ENCODE data around the gene DGCR2.
"Not testable (repeated sequence)": the region's sequence is repeated elsewhere in the genome, so short reads cannot be mapped to it uniquely, and the experiment has no call there.

Gene DGCR2

GRCh38 chr22:19059481-19060278 is 62.5 kb downstream of the DGCR2 start:
- no peak for DNase-seq (ENCODE audit: low spot score)

GRCh38 chr22:19058713-19059451 is 63.3 kb downstream of the DGCR2 start:
- DNase-seq (ENCODE audit: low spot score): no peak

- no peak for DNase-seq (ENCODE audit: low spot score)
Observed at GRCh38 chr22:19057999-19058491, 64.2 kb downstream of the DGCR2 start.

- DNase-seq (ENCODE audit: low spot score): no peak
Observed at GRCh38 chr22:19057539-19057938, 64.7 kb downstream of the DGCR2 start.

GRCh38 chr22:19056951-19057401 is 65.2 kb downstream of the DGCR2 start:
- no peak for DNase-seq (ENCODE audit: low spot score)

GRCh38 chr22:19055801-19056200 is 66.4 kb downstream of the DGCR2 start:
- DNase-seq (ENCODE audit: low spot score): no peak

- no peak for DNase-seq (ENCODE audit: low spot score)
Observed at GRCh38 chr22:19052941-19053541, 69.2 kb downstream of the DGCR2 start.

GRCh38 chr22:19051381-19052072 is 70.7 kb downstream of the DGCR2 start:
- DNase-seq (ENCODE audit: low spot score): no peak

- not testable (repeated sequence) for DNase-seq (ENCODE audit: low spot score)
Observed at GRCh38 chr22:19050847-19051246, 71.4 kb downstream of the DGCR2 start.

GRCh38 chr22:19050117-19050516 is 72.1 kb downstream of the DGCR2 start:
- no peak for DNase-seq (ENCODE audit: low spot score)

GRCh38 chr22:19048531-19048930 is 73.7 kb downstream of the DGCR2 start:
- no peak for DNase-seq (ENCODE audit: low spot score)

GRCh38 chr22:19047993-19048392 is 74.2 kb downstream of the DGCR2 start:
- DNase-seq (ENCODE audit: low spot score): no peak

- no peak for DNase-seq (ENCODE audit: low spot score)
Observed at GRCh38 chr22:19046719-19047609, 75.2 kb downstream of the DGCR2 start.

GRCh38 chr22:19046287-19046686 is 75.9 kb downstream of the DGCR2 start:
- DNase-seq (ENCODE audit: low spot score): no peak

- no peak for DNase-seq (ENCODE audit: low spot score)
Observed at GRCh38 chr22:19045094-19045493, 77.1 kb downstream of the DGCR2 start.

- DNase-seq (ENCODE audit: low spot score): no peak
Observed at GRCh38 chr22:19044381-19044780, 77.8 kb downstream of the DGCR2 start.

GRCh38 chr22:19043121-19044085 is 78.8 kb downstream of the DGCR2 start:
- DNase-seq (ENCODE audit: low spot score): peak; percentile 84

GRCh38 chr22:19042285-19043120 is 79.7 kb downstream of the DGCR2 start:
- no peak for DNase-seq (ENCODE audit: low spot score)

- DNase-seq (ENCODE audit: low spot score): no peak
Observed at GRCh38 chr22:19041704-19042074, 80.5 kb downstream of the DGCR2 start.
